ENCODE data around the gene SLC16A4. TPM values are rescaled to one million over a fixed set of nuclear protein-coding genes. Genes with fewer than 3 reads are reported as not detected.

SLC16A4 gene
- polyA plus RNA-seq, 1 of the 3 experiments (the other 2 are of a cell fraction): 3.0 TPM

DNA sequence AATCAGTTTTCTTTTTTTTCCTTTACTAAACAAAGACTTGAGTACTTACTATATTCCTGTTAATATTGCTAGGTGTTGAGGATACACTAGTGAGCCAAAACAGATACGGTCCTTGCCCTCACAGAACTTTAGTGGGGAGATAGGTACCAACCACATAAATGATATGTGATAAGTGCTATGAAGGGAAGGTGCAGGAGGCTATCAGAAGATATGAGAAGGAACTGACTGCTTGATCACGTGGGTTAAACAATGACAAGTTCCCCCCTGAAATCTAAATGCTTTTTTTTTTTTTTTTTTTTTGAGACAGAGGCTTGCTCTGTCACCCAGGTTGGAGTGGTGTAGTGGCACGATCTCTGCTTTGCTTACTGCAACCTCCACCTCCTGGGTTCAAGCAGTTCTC lies 26.6 kb downstream of the SLC16A4 start:
- Histone ChIP-seq H3K9me2 (no peaks in the 10 kb centered on the region), H3K9me3 (no peaks in the 10 kb centered on the region), H3K9ac (no peak overlapping the region), H3K27ac (ENCODE audit: low read depth in 2 of 2, low read length in 1 of 2) (no peak overlapping the region), H3K4me2 (no peak overlapping the region), H3K4me1 (ENCODE audit: control insufficient read depth in 1 of 2, insufficient read depth in 2 of 2, low read depth in 1 of 2, low read length in 1 of 2) (no peaks in the 10 kb centered on the region), H3K27me3 (ENCODE audit: insufficient read depth) (no peaks in the 10 kb centered on the region), H4K20me1 (ENCODE audit: insufficient read depth) (no peaks in the 10 kb centered on the region; the same call in 1 of the 2 replicates), H3F3A (replicated peaks; ENCODE audit: insufficient read depth) (peaks cover 3% of the 10 kb centered on the region), H3K79me2 (ENCODE audit: insufficient read depth) (peaks cover 81% of the 10 kb centered on the region), H2AFZ (ENCODE audit: low read depth) (no peak overlapping the region), H3K4me3 (ENCODE audit: low read depth in 2 of 2, low read length in 1 of 2) (no peak overlapping the region), H3K36me3 (replicated peaks in 1 of 2; ENCODE audit: control insufficient read depth in 1 of 2, insufficient read depth in 2 of 2, low read length in 1 of 2) (peaks cover 13 to 25% of the 10 kb centered on the region in 2 experiments)
- CTCF ChIA-PET: no interaction called here
- DNase-seq: no peak
- 96% methylated on average over 3 of the region's 3 CpGs for WGBS (ENCODE audit: low lambda C conversion rate)
- POLR2A ChIA-PET: interaction anchor here (0.7 kb wide), 2 partner anchors 44 to 230 kb away, joined by 3 read pairs; no protein-coding TSS in a partner anchor
- TF ChIP-seq, protein P1, sequence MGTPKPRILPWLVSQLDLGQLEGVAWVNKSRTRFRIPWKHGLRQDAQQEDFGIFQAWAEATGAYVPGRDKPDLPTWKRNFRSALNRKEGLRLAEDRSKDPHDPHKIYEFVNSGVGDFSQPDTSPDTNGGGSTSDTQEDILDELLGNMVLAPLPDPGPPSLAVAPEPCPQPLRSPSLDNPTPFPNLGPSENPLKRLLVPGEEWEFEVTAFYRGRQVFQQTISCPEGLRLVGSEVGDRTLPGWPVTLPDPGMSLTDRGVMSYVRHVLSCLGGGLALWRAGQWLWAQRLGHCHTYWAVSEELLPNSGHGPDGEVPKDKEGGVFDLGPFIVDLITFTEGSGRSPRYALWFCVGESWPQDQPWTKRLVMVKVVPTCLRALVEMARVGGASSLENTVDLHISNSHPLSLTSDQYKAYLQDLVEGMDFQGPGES (IDR thresholded peaks at IDR 0.05; ENCODE audit: low read depth, low read length): no peak
- TF ChIP-seq POLR2AphosphoS5 (IDR thresholded peaks at IDR 0.05; ENCODE audit: low read depth, low read length): no peak
- TF ChIP-seq, protein P2, sequence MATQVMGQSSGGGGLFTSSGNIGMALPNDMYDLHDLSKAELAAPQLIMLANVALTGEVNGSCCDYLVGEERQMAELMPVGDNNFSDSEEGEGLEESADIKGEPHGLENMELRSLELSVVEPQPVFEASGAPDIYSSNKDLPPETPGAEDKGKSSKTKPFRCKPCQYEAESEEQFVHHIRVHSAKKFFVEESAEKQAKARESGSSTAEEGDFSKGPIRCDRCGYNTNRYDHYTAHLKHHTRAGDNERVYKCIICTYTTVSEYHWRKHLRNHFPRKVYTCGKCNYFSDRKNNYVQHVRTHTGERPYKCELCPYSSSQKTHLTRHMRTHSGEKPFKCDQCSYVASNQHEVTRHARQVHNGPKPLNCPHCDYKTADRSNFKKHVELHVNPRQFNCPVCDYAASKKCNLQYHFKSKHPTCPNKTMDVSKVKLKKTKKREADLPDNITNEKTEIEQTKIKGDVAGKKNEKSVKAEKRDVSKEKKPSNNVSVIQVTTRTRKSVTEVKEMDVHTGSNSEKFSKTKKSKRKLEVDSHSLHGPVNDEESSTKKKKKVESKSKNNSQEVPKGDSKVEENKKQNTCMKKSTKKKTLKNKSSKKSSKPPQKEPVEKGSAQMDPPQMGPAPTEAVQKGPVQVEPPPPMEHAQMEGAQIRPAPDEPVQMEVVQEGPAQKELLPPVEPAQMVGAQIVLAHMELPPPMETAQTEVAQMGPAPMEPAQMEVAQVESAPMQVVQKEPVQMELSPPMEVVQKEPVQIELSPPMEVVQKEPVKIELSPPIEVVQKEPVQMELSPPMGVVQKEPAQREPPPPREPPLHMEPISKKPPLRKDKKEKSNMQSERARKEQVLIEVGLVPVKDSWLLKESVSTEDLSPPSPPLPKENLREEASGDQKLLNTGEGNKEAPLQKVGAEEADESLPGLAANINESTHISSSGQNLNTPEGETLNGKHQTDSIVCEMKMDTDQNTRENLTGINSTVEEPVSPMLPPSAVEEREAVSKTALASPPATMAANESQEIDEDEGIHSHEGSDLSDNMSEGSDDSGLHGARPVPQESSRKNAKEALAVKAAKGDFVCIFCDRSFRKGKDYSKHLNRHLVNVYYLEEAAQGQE (IDR thresholded peaks at IDR 0.05; ENCODE audit: low read depth, low read length): no peak
- TF ChIP-seq, protein P3, sequence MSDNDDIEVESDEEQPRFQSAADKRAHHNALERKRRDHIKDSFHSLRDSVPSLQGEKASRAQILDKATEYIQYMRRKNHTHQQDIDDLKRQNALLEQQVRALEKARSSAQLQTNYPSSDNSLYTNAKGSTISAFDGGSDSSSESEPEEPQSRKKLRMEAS (IDR thresholded peaks at IDR 0.05; ENCODE audit: low read depth): no peak
- no peak for TF ChIP-seq RXRA (IDR thresholded peaks at IDR 0.05; ENCODE audit: borderline replicate concordance, low read depth)
- TF ChIP-seq TEAD4 (IDR thresholded peaks at IDR 0.05; ENCODE audit: borderline replicate concordance, insufficient read depth): no peak
- no peak for TF ChIP-seq GATA2 (CRISPR knock-in tag; IDR thresholded peaks at IDR 0.05)
- no peak for TF ChIP-seq TAF1 (IDR thresholded peaks at IDR 0.05; ENCODE audit: borderline replicate concordance, low read depth, low read length)
- TF ChIP-seq NRF1 (IDR thresholded peaks at IDR 0.05; ENCODE audit: low read depth, low read length): no peak
- TF ChIP-seq RFX5 (IDR thresholded peaks at IDR 0.05; ENCODE audit: low read length): no peak
- no peak for TF ChIP-seq SIN3A (IDR thresholded peaks at IDR 0.05; ENCODE audit: borderline replicate concordance, low read depth, low read length)
- TF ChIP-seq CHD2 (IDR thresholded peaks at IDR 0.05; ENCODE audit: low read length, partially characterized antibody): no peak
- TF ChIP-seq EZH2phosphoT487 (IDR thresholded peaks at IDR 0.05; ENCODE audit: borderline replicate concordance, low read depth): no peak
- TF ChIP-seq EP300 (IDR thresholded peaks at IDR 0.05; ENCODE audit: borderline replicate concordance in 1 of 2, low read depth in 1 of 2, low read length in 1 of 2): no peak
- TF ChIP-seq TCF12 (IDR thresholded peaks at IDR 0.05): no peak
- TF ChIP-seq YY1 (IDR thresholded peaks at IDR 0.05; ENCODE audit: low read depth): no peak
- no peak for TF ChIP-seq RCOR1 (IDR thresholded peaks at IDR 0.05; ENCODE audit: low read length)
- TF ChIP-seq, protein P4, sequence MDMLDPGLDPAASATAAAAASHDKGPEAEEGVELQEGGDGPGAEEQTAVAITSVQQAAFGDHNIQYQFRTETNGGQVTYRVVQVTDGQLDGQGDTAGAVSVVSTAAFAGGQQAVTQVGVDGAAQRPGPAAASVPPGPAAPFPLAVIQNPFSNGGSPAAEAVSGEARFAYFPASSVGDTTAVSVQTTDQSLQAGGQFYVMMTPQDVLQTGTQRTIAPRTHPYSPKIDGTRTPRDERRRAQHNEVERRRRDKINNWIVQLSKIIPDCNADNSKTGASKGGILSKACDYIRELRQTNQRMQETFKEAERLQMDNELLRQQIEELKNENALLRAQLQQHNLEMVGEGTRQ (IDR thresholded peaks at IDR 0.05; ENCODE audit: borderline replicate concordance, low read depth, low read length): no peak
- TF ChIP-seq, protein P5, sequence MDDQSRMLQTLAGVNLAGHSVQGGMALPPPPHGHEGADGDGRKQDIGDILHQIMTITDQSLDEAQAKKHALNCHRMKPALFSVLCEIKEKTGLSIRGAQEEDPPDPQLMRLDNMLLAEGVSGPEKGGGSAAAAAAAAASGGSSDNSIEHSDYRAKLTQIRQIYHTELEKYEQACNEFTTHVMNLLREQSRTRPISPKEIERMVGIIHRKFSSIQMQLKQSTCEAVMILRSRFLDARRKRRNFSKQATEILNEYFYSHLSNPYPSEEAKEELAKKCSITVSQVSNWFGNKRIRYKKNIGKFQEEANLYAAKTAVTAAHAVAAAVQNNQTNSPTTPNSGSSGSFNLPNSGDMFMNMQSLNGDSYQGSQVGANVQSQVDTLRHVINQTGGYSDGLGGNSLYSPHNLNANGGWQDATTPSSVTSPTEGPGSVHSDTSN (IDR thresholded peaks at IDR 0.05): no peak

Measured in SK-N-SH (cell line).